GM12878 (cell line): ENCODE results near the gene ATP2A1. TPM values are rescaled to one million over a fixed set of nuclear protein-coding genes. Genes with fewer than 3 reads are reported as not detected.

Source experiments
- ATAC-seq: fragments of 200-7000 bp; cut with Tn5 transposase; 3 replicates; pipeline ENCODE4 v1.9.1; 2020; ENCODE audit warnings: mild to moderate bottlenecking, moderate library complexity
- BruUV-seq: library from RNA; stranded (reverse); fragments of 400-500 nt; replicated peaks from 2 replicates; lab custom pipeline; 2021; lab: Mats Ljungman, UMichigan
- CTCF ChIA-PET: fragments of 300-600 bp; sonication (Branson Sonifier 250); formaldehyde crosslinking; extraction: SDS; loops from one replicate; lab custom pipeline; 2021; ENCODE audit warnings: inconsistent platforms; lab: Yijun Ruan, JAX
- POLR2A ChIA-PET: fragments of 350-600 bp; formaldehyde crosslinking; extraction: SDS; loops from one replicate; lab custom pipeline; 2021; ENCODE audit warnings: inconsistent platforms; lab: Charles Lee
- RAD21 ChIA-PET: fragments of 300-600 bp; sonication (Branson Sonifier 250); formaldehyde crosslinking; loops from one replicate; lab custom pipeline; 2023; ENCODE audit warnings: antibody characterized with exemption; ENCODE audit not compliant: unreplicated experiment; lab: Charles Lee
- SMC1A ChIA-PET: fragments of 300-600 bp; sonication (Branson Sonifier 250); formaldehyde crosslinking; loops from one replicate; lab custom pipeline; 2023; ENCODE audit not compliant: unreplicated experiment, uncharacterized antibody; lab: Charles Lee
- DNase-seq: peaks from one replicate; pipeline ENCODE4 v3.0.0-alpha.2; 2011; ENCODE audit warnings: low read depth, low spot score
- FAIRE-seq: peaks from 3 replicates; lab custom pipeline; 2011; peaks lifted over from hg19 to GRCh38; lab: Jason Lieb, UNC
- H2AFZ ChIP-seq: 2 replicates; pipeline ENCODE4 v1.6.0; 2011; ENCODE audit warnings: low read depth, low read length, control low read depth; ENCODE audit not compliant: control insufficient read depth
- H3K27ac ChIP-seq: 2 replicates; pipeline ENCODE4 v1.5.1; 2011; ENCODE audit warnings: control low read depth; ENCODE audit not compliant: control insufficient read depth, insufficient read depth
- H3K27me3 ChIP-seq, 2 experiments: replicated peaks in 1 of 2; 2 replicates each; pipeline versions ENCODE4 v1.6.0 to v1.6.1; 2011; ENCODE audit warnings: low read length in 1 of 2; ENCODE audit not compliant: control insufficient read depth in 2 of 2, insufficient read depth in 2 of 2
- H3K36me3 ChIP-seq, 2 experiments: 2 replicates each; pipeline ENCODE4 v1.5.1; 2011; ENCODE audit warnings: low read length in 1 of 2; ENCODE audit not compliant: control insufficient read depth in 2 of 2, insufficient read depth in 2 of 2
- H3K4me1 ChIP-seq: 2 replicates; pipeline ENCODE4 v1.6.1; 2011; ENCODE audit warnings: mild to moderate bottlenecking, low read length, moderate library complexity, mixed read lengths; ENCODE audit not compliant: control insufficient read depth, insufficient read depth
- H3K4me2 ChIP-seq: 2 replicates; pipeline ENCODE4 v1.6.0; 2011; ENCODE audit warnings: control low read depth; ENCODE audit not compliant: control insufficient read depth, insufficient read depth
- H3K4me3 ChIP-seq: fragments of 200-600 bp; sonication (generic); 2 replicates; pipeline ENCODE4 v1.5.1; 2016
- H3K79me2 ChIP-seq: 2 replicates; pipeline ENCODE4 v1.6.0; 2011; ENCODE audit warnings: low read length; ENCODE audit not compliant: control insufficient read depth, insufficient read depth
- H3K9ac ChIP-seq: 2 replicates; pipeline ENCODE4 v1.8.0; 2011; ENCODE audit warnings: low read length, control low read depth, mixed read lengths; ENCODE audit not compliant: control insufficient read depth, insufficient read depth
- H3K9me3 ChIP-seq: replicated peaks from 3 replicates; pipeline ENCODE4 v1.5.1; 2011; ENCODE audit warnings: mild to moderate bottlenecking, low read length; ENCODE audit not compliant: control insufficient read depth, insufficient read depth
- H4K20me1 ChIP-seq: 2 replicates; pipeline ENCODE4 v1.6.0; 2011; ENCODE audit not compliant: control insufficient read depth, insufficient read depth
- BMI1 ChIP-seq: fragments of 450-650 bp; IDR thresholded peaks from 2 replicates; pipeline ENCODE4 v1.6.1; 2016; ENCODE audit warnings: mild to moderate bottlenecking, moderate library complexity, borderline replicate concordance
- CREB1 ChIP-seq: IDR thresholded peaks from 2 replicates; pipeline ENCODE4 v1.6.1; 2012; ENCODE audit warnings: low read depth, mild to moderate bottlenecking, inconsistent platforms
- EED ChIP-seq: sonication (generic); IDR thresholded peaks from 2 replicates; pipeline ENCODE4 v1.6.1; 2016; ENCODE audit warnings: antibody characterized with exemption, low read depth
- EP300 ChIP-seq, 2 experiments: fragments of 150-350 bp in 1 of 2; IDR thresholded peaks; 2 replicates each; pipeline ENCODE4 v1.6.1; 2011 to 2012; ENCODE audit warnings: low read depth in 2 of 2, low read length in 2 of 2, borderline replicate concordance in 1 of 2, improper control_type of control experiment in 1 of 2, inconsistent platforms in 1 of 2; ENCODE audit not compliant: control insufficient read depth in 1 of 2
- ESRRA ChIP-seq: IDR thresholded peaks from 2 replicates; pipeline ENCODE4 v1.6.1; 2012; ENCODE audit warnings: mild to moderate bottlenecking, low read length, improper control_type of control experiment
- ETV6 ChIP-seq, 2 experiments: fragments of 450-650 bp in 1 of 2; IDR thresholded peaks in 1 of 2; conservative IDR thresholded peaks in 1 of 2; 2 replicates each; pipeline ENCODE4 v1.6.1; 2014; ENCODE audit warnings: antibody characterized with exemption in 1 of 2, borderline replicate concordance in 1 of 2, low read depth in 1 of 2, mild to moderate bottlenecking in 1 of 2, moderate library complexity in 1 of 2
- FOS ChIP-seq: IDR thresholded peaks from 3 replicates; pipeline ENCODE4 v1.6.1; 2011; ENCODE audit warnings: borderline replicate concordance; ENCODE audit not compliant: insufficient read length; ENCODE audit errors: extremely low read depth
- GABPA ChIP-seq: IDR thresholded peaks from 2 replicates; pipeline ENCODE4 v1.6.1; 2014; ENCODE audit warnings: antibody characterized with exemption, low read depth, mild to moderate bottlenecking, inconsistent platforms
- HDGF ChIP-seq: fragments of 450-650 bp; IDR thresholded peaks from 2 replicates; pipeline ENCODE4 v1.6.1; 2016; ENCODE audit warnings: antibody characterized with exemption
- POLR2AphosphoS5 ChIP-seq: IDR thresholded peaks from 2 replicates; pipeline ENCODE4 v1.6.1; 2011; ENCODE audit warnings: mild to moderate bottlenecking, low read length, inconsistent platforms
- RAD21 ChIP-seq: IDR thresholded peaks from 2 replicates; pipeline ENCODE4 v1.6.1; 2011; ENCODE audit warnings: mild to moderate bottlenecking, low read depth, low read length, moderate library complexity; ENCODE audit not compliant: insufficient read depth
- RBBP5 ChIP-seq: fragments of 200-600 bp; sonication (generic); conservative IDR thresholded peaks from 2 replicates; pipeline ENCODE4 v1.6.1; 2016
- SREBF1 ChIP-seq: IDR thresholded peaks from 2 replicates; pipeline ENCODE4 v1.6.1; 2012; ENCODE audit warnings: mild to moderate bottlenecking, low read length
- STAT3 ChIP-seq: IDR thresholded peaks from 2 replicates; pipeline ENCODE4 v1.6.1; 2011; ENCODE audit warnings: low read depth, low read length, improper control_type of control experiment
- TARDBP ChIP-seq: IDR thresholded peaks from 2 replicates; pipeline ENCODE4 v1.6.1; 2016; ENCODE audit warnings: borderline replicate concordance
- TCF7 ChIP-seq: IDR thresholded peaks from 2 replicates; pipeline ENCODE4 v1.6.1; 2014; ENCODE audit warnings: antibody characterized with exemption, borderline replicate concordance
- WRNIP1 ChIP-seq: IDR thresholded peaks from 2 replicates; pipeline ENCODE4 v1.6.1; 2011; ENCODE audit warnings: low read depth, low read length, improper control_type of control experiment, borderline replicate concordance
- ZBED1 ChIP-seq: IDR thresholded peaks from 2 replicates; pipeline ENCODE4 v1.6.1; 2016; ENCODE audit warnings: borderline replicate concordance
- in situ Hi-C: fragments of 300-500 bp; cut with MboI; formaldehyde crosslinking; loops from 9 replicates; pipeline ENCODE4 v1.14.3; 2018; ENCODE audit warnings: mixed read lengths
- intact Hi-C: fragments of 100-400 bp; cut with micrococcal nuclease; formaldehyde crosslinking; loops from one replicate; pipeline ENCODE4 v1.14.2; 2022; ENCODE audit not compliant: unreplicated experiment
- polyA plus RNA-seq, 11 experiments: library from polyadenylated mRNA; depleted of rRNA in 4 of 11; unstranded in 6 of 11; stranded (reverse) in 5 of 11; fragments of >200 nt; fragmentation: Nextera tagmentation in 4 of 11; fragmentation: Illumina TruSeq in 1 of 11; extraction: Ambion mirVana in 4 of 11; extraction: Trizol in 1 of 11; gene quantifications; 1 replicate in 1 of 11; 2 replicates in 10 of 11; pipeline versions ENCODE4 v1.2.1 to v1.2.3, GENCODE V29; 2011 to 2016; ENCODE audit warnings: inconsistent platforms in 2 of 11, missing spikeins in 2 of 11, low read depth in 1 of 11
- total RNA-seq, 4 experiments: library from RNA; depleted of rRNA in 3 of 4; stranded (reverse); fragments of >200 nt in 3 of 4; fragmentation: Illumina TruSeq in 1 of 4; extraction: Trizol in 1 of 4; gene quantifications; 2 replicates each; pipeline versions ENCODE4 v1.2.1 to v1.2.3, GENCODE V29; 2013 to 2021
- TF ChIP-seq, protein P1 (sequence below): fragments of 450-650 bp; IDR thresholded peaks from 2 replicates; pipeline ENCODE4 v1.6.1; 2017; ENCODE audit warnings: mild to moderate bottlenecking

The ATP2A1 gene
- total and polyA plus RNA-seq, 10 of the 15 experiments (the other 5 are each of a cell fraction or from before 2014, with no cell fraction given): 0.13 to 1.7 (median 0.88) TPM

DNA sequence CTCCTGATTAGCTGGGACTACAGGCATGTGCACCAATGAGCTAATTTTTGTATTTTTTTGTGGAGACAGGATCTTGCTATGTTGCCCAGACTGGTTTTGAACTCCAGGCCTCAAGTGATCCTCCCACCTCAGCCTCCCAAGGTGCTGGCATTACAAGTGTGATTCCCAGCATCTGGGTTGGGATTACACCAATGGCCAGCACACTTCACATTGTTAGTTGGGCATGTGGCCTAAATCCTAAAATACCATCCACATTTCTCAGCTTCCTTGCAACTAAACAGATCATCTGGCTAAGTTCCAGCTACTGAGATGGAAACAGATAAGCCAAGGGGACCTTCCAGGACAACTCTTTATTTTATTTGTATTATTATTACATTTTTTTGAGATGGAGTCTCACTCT is 36.9 kb downstream of the ATP2A1 start:
- DNase-seq: no peak
- Histone ChIP-seq H3K27ac (no peak overlapping the region), H3K27me3 (no peaks in the 10 kb centered on the region), H2AFZ (no peak overlapping the region), H3K9me3 (no peaks in the 10 kb centered on the region), H4K20me1 (no peaks in the 10 kb centered on the region), H3K9ac (no peak overlapping the region), H3K4me1 (peaks cover 8% of the 10 kb centered on the region), H3K79me2 (no peaks in the 10 kb centered on the region), H3K4me2 (no peak overlapping the region), H3K4me3 (no peak overlapping the region), H3K36me3 (peaks cover 11 to 12% of the 10 kb centered on the region in 2 experiments)
- no peak for FAIRE-seq
- CTCF ChIA-PET: interaction anchor here (1.0 to 1.7 kb wide), 3 partner anchors 8 to 30 kb away, joined by 3 to 6 read pairs (median 3); no protein-coding TSS in a partner anchor
- in situ Hi-C loops (loop anchor here (5.0 kb wide), 1 partner anchor 33 kb away; no protein-coding TSS in a partner anchor), intact Hi-C loops (no loop called here)
- no TSS peak for BruUV-seq
- POLR2A ChIA-PET: interaction anchor here (1.4 kb wide), 1 partner anchor 9 kb away, joined by 5 read pairs; no protein-coding TSS in a partner anchor
- SMC1A ChIA-PET: interaction anchor here (1.4 kb wide), 1 partner anchor 30 kb away, joined by 3 read pairs; no protein-coding TSS in a partner anchor
- RAD21 ChIA-PET: interaction anchor here (0.6 to 1.2 kb wide), 2 partner anchors 18 to 30 kb away, joined by 4 read pairs; no protein-coding TSS in a partner anchor
- no peak for ATAC-seq
- TF ChIP-seq HDGF (no peak), FOS (no peak), RAD21 (no peak), TCF7 (no peak), ZBED1 (no peak), EED (no peak), WRNIP1 (no peak), GABPA (no peak), BMI1 (no peak), ESRRA (no peak), SREBF1 (no peak), TARDBP (no peak), ETV6 (conservative IDR thresholded peaks at IDR 0.05 in 1 of 2, IDR thresholded peaks at IDR 0.05 in 1 of 2; ENCODE audit: borderline replicate concordance in 1 of 2, low read depth in 1 of 2) (no peak), STAT3 (no peak), CREB1 (no peak), EP300 (IDR thresholded peaks at IDR 0.05; ENCODE audit: borderline replicate concordance in 1 of 2, control insufficient read depth in 1 of 2, low read depth in 2 of 2, low read length in 2 of 2) (no peak), POLR2AphosphoS5 (no peak), RBBP5 (no peak)
- TF ChIP-seq, protein P1, sequence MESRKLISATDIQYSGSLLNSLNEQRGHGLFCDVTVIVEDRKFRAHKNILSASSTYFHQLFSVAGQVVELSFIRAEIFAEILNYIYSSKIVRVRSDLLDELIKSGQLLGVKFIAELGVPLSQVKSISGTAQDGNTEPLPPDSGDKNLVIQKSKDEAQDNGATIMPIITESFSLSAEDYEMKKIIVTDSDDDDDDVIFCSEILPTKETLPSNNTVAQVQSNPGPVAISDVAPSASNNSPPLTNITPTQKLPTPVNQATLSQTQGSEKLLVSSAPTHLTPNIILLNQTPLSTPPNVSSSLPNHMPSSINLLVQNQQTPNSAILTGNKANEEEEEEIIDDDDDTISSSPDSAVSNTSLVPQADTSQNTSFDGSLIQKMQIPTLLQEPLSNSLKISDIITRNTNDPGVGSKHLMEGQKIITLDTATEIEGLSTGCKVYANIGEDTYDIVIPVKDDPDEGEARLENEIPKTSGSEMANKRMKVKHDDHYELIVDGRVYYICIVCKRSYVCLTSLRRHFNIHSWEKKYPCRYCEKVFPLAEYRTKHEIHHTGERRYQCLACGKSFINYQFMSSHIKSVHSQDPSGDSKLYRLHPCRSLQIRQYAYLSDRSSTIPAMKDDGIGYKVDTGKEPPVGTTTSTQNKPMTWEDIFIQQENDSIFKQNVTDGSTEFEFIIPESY: no peak
